Fibroblast of lung (primary cell): ENCODE measurements around the gene ADAT1. TPM values are rescaled to one million over a fixed set of nuclear protein-coding genes. Genes with fewer than 3 reads are reported as not detected.
A peak's percentile ranks its signal among the peaks of the same experiment; 100 is the strongest.

Source experiments
- DNase-seq, 2 donors: peaks; one replicate each; pipeline versions ENCODE4 v3.0.0 to v3.0.0-alpha.2; 2010; ENCODE audit warnings: low read depth in 2 of 2
- H2AFZ ChIP-seq: 2 replicates; pipeline ENCODE4 v1.5.1; 2012; ENCODE audit warnings: low read length, control low read depth, inconsistent platforms
- H3K27ac ChIP-seq: 2 replicates; pipeline ENCODE4 v1.5.1; 2011; ENCODE audit warnings: low read length, control low read depth; ENCODE audit not compliant: insufficient read depth
- H3K27me3 ChIP-seq: 2 replicates; pipeline ENCODE4 v1.5.1; 2011; ENCODE audit warnings: mild to moderate bottlenecking, low read length; ENCODE audit not compliant: control insufficient read depth, insufficient read depth
- H3K36me3 ChIP-seq: 2 replicates; pipeline ENCODE4 v1.5.1; 2011; ENCODE audit warnings: low read length; ENCODE audit not compliant: control insufficient read depth, insufficient read depth
- H3K4me1 ChIP-seq: 2 replicates; pipeline ENCODE4 v1.5.1; 2011; ENCODE audit warnings: low read length; ENCODE audit not compliant: control insufficient read depth, insufficient read depth; ENCODE audit errors: extremely low read depth
- H3K4me2 ChIP-seq: 2 replicates; pipeline ENCODE4 v1.5.1; 2011; ENCODE audit warnings: low read length, control low read depth; ENCODE audit not compliant: insufficient read depth; ENCODE audit errors: extremely low read depth
- H3K4me3 ChIP-seq, 4 experiments: fragments of 200-600 bp in 1 of 4; sonication (generic) in 1 of 4; replicated peaks in 1 of 4; 2 replicates each; pipeline ENCODE4 v1.5.1; 2011 to 2016; ENCODE audit warnings: low read length in 4 of 4, low read depth in 3 of 4, mild to moderate bottlenecking in 3 of 4, control low read depth in 2 of 4, inconsistent platforms in 1 of 4, mixed read lengths in 1 of 4; ENCODE audit not compliant: insufficient read depth in 1 of 4; ENCODE audit errors: control extremely low read depth in 1 of 4
- H3K79me2 ChIP-seq: 2 replicates; pipeline ENCODE4 v1.5.1; 2012; ENCODE audit warnings: mild to moderate bottlenecking, low read length, inconsistent platforms; ENCODE audit not compliant: control insufficient read depth, insufficient read depth
- H3K9ac ChIP-seq: 2 replicates; pipeline ENCODE4 v1.5.1; 2011; ENCODE audit warnings: mild to moderate bottlenecking, low read length, control low read depth; ENCODE audit not compliant: insufficient read depth
- H3K9me3 ChIP-seq: 2 replicates; pipeline ENCODE4 v1.5.1; 2012; ENCODE audit warnings: low read depth, low read length; ENCODE audit not compliant: control insufficient read depth, insufficient read depth
- H4K20me1 ChIP-seq: 2 replicates; pipeline ENCODE4 v1.5.1; 2011; ENCODE audit warnings: low read length; ENCODE audit not compliant: control insufficient read depth, insufficient read depth; ENCODE audit errors: extremely low read depth
- EZH2 ChIP-seq: IDR thresholded peaks from 2 replicates; pipeline ENCODE4 v1.5.1; 2012; ENCODE audit warnings: low read length, control low read depth, mild to moderate bottlenecking; ENCODE audit errors: missing control alignments
- polyA plus RNA-seq, 2 donors: library from polyadenylated mRNA; depleted of rRNA in 1 of 2; stranded (reverse) in 1 of 2; unstranded in 1 of 2; fragments of >200 nt; gene quantifications; 2 replicates each; pipeline ENCODE4 v1.2.1, GENCODE V29; 2011 to 2012; ENCODE audit warnings: missing spikeins in 1 of 2
- total RNA-seq: library from RNA; depleted of rRNA; stranded (reverse); fragments of >200 nt; gene quantifications from 2 replicates; pipeline ENCODE4 v1.2.1, GENCODE V29; 2014
- TF ChIP-seq, protein P1 (sequence below), 2 donors: IDR thresholded peaks in 1 of 2; conservative IDR thresholded peaks in 1 of 2; 1 replicate in 1 of 2; 2 replicates in 1 of 2; pipeline ENCODE4 v1.5.1; 2011 to 2012; ENCODE audit warnings: low read length in 2 of 2, control low read depth in 1 of 2, inconsistent platforms in 1 of 2, low read depth in 1 of 2, mild to moderate bottlenecking in 1 of 2

The ADAT1 gene
- total and polyA plus RNA-seq, 2 donors (not counting 1 experiment from before 2014, with no cell fraction given) = 32.1 to 50.4 TPM

DNA sequence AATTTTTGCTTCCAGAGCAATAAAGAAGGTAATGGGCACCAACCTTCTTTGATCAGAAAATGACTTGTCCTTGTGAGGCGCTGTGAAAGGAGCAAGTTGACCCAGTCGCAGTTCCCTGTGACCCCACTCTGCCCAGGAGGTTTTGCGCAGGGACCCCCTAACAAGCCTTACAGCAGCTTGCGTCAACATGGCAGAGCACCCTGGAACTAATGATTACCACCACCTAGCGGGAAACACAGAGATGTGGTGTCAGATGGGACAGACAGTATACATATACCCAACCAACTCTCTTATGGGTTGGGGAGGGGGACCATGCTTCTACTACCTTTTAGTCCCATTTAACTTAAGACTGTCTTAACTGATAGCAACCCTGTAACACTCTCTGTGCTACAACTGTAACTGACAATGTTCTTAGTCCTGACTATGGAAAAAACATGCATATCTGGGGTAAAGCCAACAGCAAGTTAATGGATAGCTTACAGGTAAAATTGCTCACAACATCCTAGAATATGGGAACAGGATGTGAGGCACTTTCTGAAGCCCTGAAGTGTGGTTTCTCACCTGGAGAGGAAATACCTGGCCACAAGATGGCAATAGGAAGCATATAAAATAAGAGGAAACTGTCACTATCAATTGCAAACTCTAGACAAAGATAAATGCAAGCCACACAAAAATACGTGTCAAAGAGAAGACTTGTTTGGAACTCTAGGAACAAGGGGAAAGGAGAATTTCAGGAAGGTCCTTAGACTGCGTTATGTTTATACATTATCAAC, 21.3 kb upstream of the ADAT1 start:
- H3K27me3 ChIP-seq = no peaks in the 10 kb centered on the region
- DNase-seq = no peak
- no peaks in the 10 kb centered on the region for H4K20me1 ChIP-seq
- no peak overlapping the region for H3K9ac ChIP-seq
- H3K4me2 ChIP-seq = no peak overlapping the region
- H2AFZ ChIP-seq = no peak overlapping the region
- no peak overlapping the region for H3K27ac ChIP-seq
- peaks cover 67% of the 10 kb centered on the region for H3K79me2 ChIP-seq
- TF ChIP-seq, protein P1, sequence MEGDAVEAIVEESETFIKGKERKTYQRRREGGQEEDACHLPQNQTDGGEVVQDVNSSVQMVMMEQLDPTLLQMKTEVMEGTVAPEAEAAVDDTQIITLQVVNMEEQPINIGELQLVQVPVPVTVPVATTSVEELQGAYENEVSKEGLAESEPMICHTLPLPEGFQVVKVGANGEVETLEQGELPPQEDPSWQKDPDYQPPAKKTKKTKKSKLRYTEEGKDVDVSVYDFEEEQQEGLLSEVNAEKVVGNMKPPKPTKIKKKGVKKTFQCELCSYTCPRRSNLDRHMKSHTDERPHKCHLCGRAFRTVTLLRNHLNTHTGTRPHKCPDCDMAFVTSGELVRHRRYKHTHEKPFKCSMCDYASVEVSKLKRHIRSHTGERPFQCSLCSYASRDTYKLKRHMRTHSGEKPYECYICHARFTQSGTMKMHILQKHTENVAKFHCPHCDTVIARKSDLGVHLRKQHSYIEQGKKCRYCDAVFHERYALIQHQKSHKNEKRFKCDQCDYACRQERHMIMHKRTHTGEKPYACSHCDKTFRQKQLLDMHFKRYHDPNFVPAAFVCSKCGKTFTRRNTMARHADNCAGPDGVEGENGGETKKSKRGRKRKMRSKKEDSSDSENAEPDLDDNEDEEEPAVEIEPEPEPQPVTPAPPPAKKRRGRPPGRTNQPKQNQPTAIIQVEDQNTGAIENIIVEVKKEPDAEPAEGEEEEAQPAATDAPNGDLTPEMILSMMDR (conservative IDR thresholded peaks at IDR 0.05 in 1 of 2, IDR thresholded peaks at IDR 0.05 in 1 of 2; ENCODE audit: low read depth in 1 of 2, low read length in 2 of 2) = no peak
- TF ChIP-seq EZH2 = no peak
- H3K9me3 ChIP-seq = no peaks in the 10 kb centered on the region
- H3K4me3 ChIP-seq = no peak overlapping the region
- no peaks in the 10 kb centered on the region for H3K4me1 ChIP-seq
- peaks cover 8% of the 10 kb centered on the region for H3K36me3 ChIP-seq

DNA sequence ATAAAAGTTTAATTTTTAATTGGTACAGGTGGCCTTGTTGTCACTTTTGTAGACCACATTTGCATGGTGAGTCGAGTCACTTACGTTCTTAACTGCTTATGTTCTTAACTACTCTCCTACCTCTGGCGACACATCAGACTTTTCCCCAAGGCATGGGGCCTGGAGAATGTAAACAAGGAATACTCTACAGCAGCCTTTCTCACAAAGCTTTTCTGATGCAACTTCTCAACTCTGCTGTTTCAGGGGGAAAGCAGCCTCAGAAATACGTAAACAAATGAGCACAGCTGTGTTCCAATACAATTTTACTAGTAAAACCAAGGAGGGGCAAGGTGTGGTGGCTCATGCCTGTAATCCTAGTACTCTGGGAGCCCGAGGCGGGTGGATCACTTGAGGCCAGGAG, 17.5 kb upstream of the ADAT1 start:
- no peak for TF ChIP-seq EZH2
- H2AFZ ChIP-seq = no peak overlapping the region
- H3K36me3 ChIP-seq = peaks cover 8% of the 10 kb centered on the region
- no peak overlapping the region for H3K27ac ChIP-seq
- no peak overlapping the region for H3K4me2 ChIP-seq
- peaks cover 32% of the 10 kb centered on the region for H3K79me2 ChIP-seq
- no peaks in the 10 kb centered on the region for H3K4me1 ChIP-seq
- no peak overlapping the region for H3K9ac ChIP-seq
- no peaks in the 10 kb centered on the region for H3K9me3 ChIP-seq
- H4K20me1 ChIP-seq = no peaks in the 10 kb centered on the region
- H3K4me3 ChIP-seq = no peak overlapping the region
- H3K27me3 ChIP-seq = no peaks in the 10 kb centered on the region
- peak in 1 of 2 donors; percentile 43 for DNase-seq

GRCh38 chr16:75635036-75635435, 12.0 kb upstream of the ADAT1 start:
- peaks cover 10% of the 10 kb centered on the region for H3K36me3 ChIP-seq
- no peaks in the 10 kb centered on the region for H3K79me2 ChIP-seq
- no peak overlapping the region for H3K4me3 ChIP-seq

More at GRCh38 chr16:75635036-75635435, 12.0 kb upstream of the ADAT1 start:
- Histone ChIP-seq H3K27ac (no peak overlapping the region), H2AFZ (no peak overlapping the region), H3K4me1 (no peaks in the 10 kb centered on the region), H3K9me3 (no peaks in the 10 kb centered on the region), H3K9ac (no peak overlapping the region), H3K27me3 (no peaks in the 10 kb centered on the region), H3K4me2 (no peak overlapping the region), H4K20me1 (no peaks in the 10 kb centered on the region)
- TF ChIP-seq EZH2 = no peak
- TF ChIP-seq, protein P1 (conservative IDR thresholded peaks at IDR 0.05 in 1 of 2, IDR thresholded peaks at IDR 0.05 in 1 of 2; ENCODE audit: low read depth in 1 of 2, low read length in 2 of 2) = no peak
- DNase-seq = no peak
